ENCODE results near the gene TUSC2. TPM values are rescaled to one million over a fixed set of nuclear protein-coding genes. Genes with fewer than 3 reads are reported as not detected.

Gene TUSC2
- total and polyA plus RNA-seq, 2 donors (not counting 1 experiment from before 2014, with no cell fraction given), result 13.4 to 15.3 TPM

GRCh38 chr3:50350213-50350526 is 22.1 kb upstream of the TUSC2 start:
- peak overlapping the region; percentile 80 for H2AFZ ChIP-seq (ENCODE audit: low read length)
- H3K9me3 ChIP-seq (ENCODE audit: control insufficient read depth, insufficient read depth, low read depth, low read length), result no peaks in the 10 kb centered on the region
- H3K36me3 ChIP-seq (ENCODE audit: control insufficient read depth, insufficient read depth, low read length), result peaks cover 17% of the 10 kb centered on the region
- DNase-seq (ENCODE audit: low read depth in 2 of 2), result no peak
- H3K79me2 ChIP-seq (ENCODE audit: control insufficient read depth, insufficient read depth, low read length), result peaks cover 19% of the 10 kb centered on the region
- no peaks in the 10 kb centered on the region for H3K27me3 ChIP-seq (ENCODE audit: control insufficient read depth, insufficient read depth, low read length)
- peak overlapping the region; percentile 72 to 87 (median 74) for H3K4me3 ChIP-seq (replicated peaks in 1 of 4; ENCODE audit: control extremely low read depth in 1 of 4, insufficient read depth in 1 of 4, low read depth in 3 of 4, low read length in 4 of 4)
- peak overlapping the region; percentile 61 for H3K9ac ChIP-seq (ENCODE audit: insufficient read depth, low read length)
- H3K4me2 ChIP-seq (ENCODE audit: extremely low read depth, insufficient read depth, low read length), result peak overlapping the region; percentile 95
- no peaks in the 10 kb centered on the region for H4K20me1 ChIP-seq (ENCODE audit: control insufficient read depth, extremely low read depth, insufficient read depth, low read length)
- TF ChIP-seq CTCF (conservative IDR thresholded peaks at IDR 0.05 in 1 of 2, IDR thresholded peaks at IDR 0.05 in 1 of 2; ENCODE audit: low read depth in 1 of 2, low read length in 2 of 2) (no peak), EZH2 (IDR thresholded peaks at IDR 0.05; ENCODE audit: low read length, missing control alignments) (no peak)
- H3K4me1 ChIP-seq (ENCODE audit: control insufficient read depth, extremely low read depth, insufficient read depth, low read length), result peaks cover 11% of the 10 kb centered on the region
- peak overlapping the region; percentile 75 for H3K27ac ChIP-seq (ENCODE audit: insufficient read depth, low read length)

- no peak overlapping the region for H3K4me3 ChIP-seq (replicated peaks in 1 of 4; ENCODE audit: control extremely low read depth in 1 of 4, insufficient read depth in 1 of 4, low read depth in 3 of 4, low read length in 4 of 4)
- peaks cover 11% of the 10 kb centered on the region for H3K4me1 ChIP-seq (ENCODE audit: control insufficient read depth, extremely low read depth, insufficient read depth, low read length)
- H3K27me3 ChIP-seq (ENCODE audit: control insufficient read depth, insufficient read depth, low read length), result no peaks in the 10 kb centered on the region
- H3K4me2 ChIP-seq (ENCODE audit: extremely low read depth, insufficient read depth, low read length), result no peak overlapping the region
- H2AFZ ChIP-seq (ENCODE audit: low read length), result no peak overlapping the region
- H3K9ac ChIP-seq (ENCODE audit: insufficient read depth, low read length), result no peak overlapping the region
- no peaks in the 10 kb centered on the region for H3K9me3 ChIP-seq (ENCODE audit: control insufficient read depth, insufficient read depth, low read depth, low read length)
- peaks cover 12% of the 10 kb centered on the region for H3K79me2 ChIP-seq (ENCODE audit: control insufficient read depth, insufficient read depth, low read length)
- no peaks in the 10 kb centered on the region for H4K20me1 ChIP-seq (ENCODE audit: control insufficient read depth, extremely low read depth, insufficient read depth, low read length)
- no peaks in the 10 kb centered on the region for H3K36me3 ChIP-seq (ENCODE audit: control insufficient read depth, insufficient read depth, low read length)
- TF ChIP-seq CTCF (conservative IDR thresholded peaks at IDR 0.05 in 1 of 2, IDR thresholded peaks at IDR 0.05 in 1 of 2; ENCODE audit: low read depth in 1 of 2, low read length in 2 of 2) (peak; percentile 54 to 64), EZH2 (IDR thresholded peaks at IDR 0.05; ENCODE audit: low read length, missing control alignments) (no peak)
- peak; percentile 57 to 65 for DNase-seq (ENCODE audit: low read depth in 2 of 2)
- no peak overlapping the region for H3K27ac ChIP-seq (ENCODE audit: insufficient read depth, low read length)
These were observed 19.3 kb upstream of the TUSC2 start for GRCh38 chr3:50347187-50347813.

GRCh38 chr3:50345586-50346234 is 17.7 kb upstream of the TUSC2 start, which contains the start of gene ZMYND10:
Gene ZMYND10, minus strand, starts transcription at chr3:50345732. Its CDS starts 153 bp downstream, at chr3:50345579.
- H3K9me3 ChIP-seq (ENCODE audit: control insufficient read depth, insufficient read depth, low read depth, low read length), result no peaks in the 10 kb centered on the region
- H4K20me1 ChIP-seq (ENCODE audit: control insufficient read depth, extremely low read depth, insufficient read depth, low read length), result no peaks in the 10 kb centered on the region
- peak within 1 kb of the TSS; percentile 41 for H3K9ac ChIP-seq (ENCODE audit: insufficient read depth, low read length)
- no peak for TF ChIP-seq EZH2 (IDR thresholded peaks at IDR 0.05; ENCODE audit: low read length, missing control alignments)
- TF ChIP-seq CTCF (conservative IDR thresholded peaks at IDR 0.05 in 1 of 2, IDR thresholded peaks at IDR 0.05 in 1 of 2; ENCODE audit: low read depth in 1 of 2, low read length in 2 of 2), result no peak
- DNase-seq (ENCODE audit: low read depth in 2 of 2), result peak in 1 of 2 donors; percentile 47
- H3K4me1 ChIP-seq (ENCODE audit: control insufficient read depth, extremely low read depth, insufficient read depth, low read length), result peaks cover 7% of the 10 kb centered on the region
- H3K79me2 ChIP-seq (ENCODE audit: control insufficient read depth, insufficient read depth, low read length), result peaks cover 6% of the 10 kb centered on the region
- H2AFZ ChIP-seq (ENCODE audit: low read length), result peak within 1 kb of the TSS; percentile 77
- no peak within 1 kb of the TSS for H3K27ac ChIP-seq (ENCODE audit: insufficient read depth, low read length)
- H3K27me3 ChIP-seq (ENCODE audit: control insufficient read depth, insufficient read depth, low read length), result no peaks in the 10 kb centered on the region
- H3K36me3 ChIP-seq (ENCODE audit: control insufficient read depth, insufficient read depth, low read length), result no peaks in the 10 kb centered on the region
- peak within 1 kb of the TSS; percentile 84 for H3K4me2 ChIP-seq (ENCODE audit: extremely low read depth, insufficient read depth, low read length)
- H3K4me3 ChIP-seq (replicated peaks in 1 of 4; ENCODE audit: control extremely low read depth in 1 of 4, insufficient read depth in 1 of 4, low read depth in 3 of 4, low read length in 4 of 4), result peak within 1 kb of the TSS; percentile 39 to 61 (median 50)
